Right lobe of liver (tissue), 4 donors: ENCODE data around the gene PRIM2.

Source experiments
- CTCF ChIP-seq, 4 donors: fragments of 200-600 bp in 3 of 4; fragments of 450-650 bp in 1 of 4; IDR thresholded peaks; one replicate each; pipeline versions ENCODE4 v1.5.1 to v1.8.0; 2016 to 2022; ENCODE audit warnings: antibody characterized with exemption in 4 of 4, mild to moderate bottlenecking in 2 of 4
- POLR2A ChIP-seq: fragments of 450-650 bp; IDR thresholded peaks from one replicate; pipeline ENCODE4 v1.6.1; 2017; ENCODE audit warnings: antibody characterized with exemption, mild to moderate bottlenecking
- donor health status: DM: no; HTN: no; CAD: no.
- donor health status: DM: no; HTN: no; CAD: no.
- donor health status: DM: no; HTN: yes; CAD: no.

- TF ChIP-seq POLR2A, result no peak
- TF ChIP-seq CTCF (IDR thresholded peaks at IDR 0.05), result no peak
Observed at GRCh38 chr6:57469072-57469471, 151.6 kb downstream of the PRIM2 start.
